CD4-positive, alpha-beta T cell treated with Interleukin-10 for 1 hour (primary cell): ENCODE results near the gene SND1.
A peak's percentile ranks its signal among the peaks of the same experiment; 100 is the strongest.

ENCODE experiments used
- DNase-seq: peaks from one replicate; pipeline ENCODE4 v3.0.0-alpha.2; 2020

Gene SND1

GRCh38 chr7:127690337-127690736 is 38.3 kb downstream of the SND1 start:
- no peak for DNase-seq

- DNase-seq = no peak
Measured at GRCh38 chr7:127690806-127691205, 38.8 kb downstream of the SND1 start.

- DNase-seq = no peak
Measured at GRCh38 chr7:127692200-127692599, 40.2 kb downstream of the SND1 start.

- no peak for DNase-seq
Measured at GRCh38 chr7:127699853-127700252, 47.9 kb downstream of the SND1 start.

- DNase-seq = no peak
Measured at GRCh38 chr7:127702052-127702652, 50.2 kb downstream of the SND1 start.

- DNase-seq = no peak
Measured at GRCh38 chr7:127702938-127703337, 50.9 kb downstream of the SND1 start.

- DNase-seq = no peak
Measured at GRCh38 chr7:127704211-127704610, 52.2 kb downstream of the SND1 start.

- DNase-seq = no peak
Measured at GRCh38 chr7:127705461-127705959, 53.5 kb downstream of the SND1 start.

- no peak for DNase-seq
Measured at GRCh38 chr7:127706766-127707165, 54.8 kb downstream of the SND1 start.

- no peak for DNase-seq
Measured at GRCh38 chr7:127708201-127708600, 56.2 kb downstream of the SND1 start.

- DNase-seq = peak; percentile 76
Measured at GRCh38 chr7:127708788-127709187, 56.8 kb downstream of the SND1 start.

GRCh38 chr7:127710635-127711034 is 58.6 kb downstream of the SND1 start:
- DNase-seq = no peak

GRCh38 chr7:127711872-127712271 is 59.9 kb downstream of the SND1 start:
- DNase-seq = no peak

GRCh38 chr7:127713006-127713405 is 61.0 kb downstream of the SND1 start:
- DNase-seq = no peak

GRCh38 chr7:127713758-127714157 is 61.8 kb downstream of the SND1 start:
- DNase-seq = no peak

- DNase-seq = no peak
Measured at GRCh38 chr7:127715272-127715671, 63.3 kb downstream of the SND1 start.

- DNase-seq = no peak
Measured at GRCh38 chr7:127715901-127716300, 63.9 kb downstream of the SND1 start.

GRCh38 chr7:127717502-127718339 is 65.7 kb downstream of the SND1 start:
- DNase-seq = no peak

GRCh38 chr7:127718340-127718679 is 66.3 kb downstream of the SND1 start:
- no peak for DNase-seq

GRCh38 chr7:127726476-127726875 is 74.5 kb downstream of the SND1 start:
- DNase-seq = no peak

- no peak for DNase-seq
Measured at GRCh38 chr7:127730658-127731276, 78.8 kb downstream of the SND1 start.

GRCh38 chr7:127731431-127732080 is 79.6 kb downstream of the SND1 start:
- DNase-seq = no peak

- DNase-seq = no peak
Measured at GRCh38 chr7:127732306-127732705, 80.3 kb downstream of the SND1 start.

GRCh38 chr7:127733986-127734385 is 82.0 kb downstream of the SND1 start:
- no peak for DNase-seq
